ENCODE results near the gene BID.

The BID gene

GRCh38 chr22:17803609-17804270 is 29.5 kb upstream of the BID start:
- no peak for DNase-seq (ENCODE audit: low read depth)

- no peak for DNase-seq (ENCODE audit: low read depth)
These were observed 28.6 kb upstream of the BID start for GRCh38 chr22:17802822-17803221.

- no peak for DNase-seq (ENCODE audit: low read depth)
These were observed 28.1 kb upstream of the BID start for GRCh38 chr22:17802411-17802810.

- DNase-seq (ENCODE audit: low read depth): no peak
These were observed 23.7 kb upstream of the BID start for GRCh38 chr22:17797721-17798559.

- DNase-seq (ENCODE audit: low read depth): no peak
These were observed 22.4 kb upstream of the BID start for GRCh38 chr22:17796695-17797094.

GRCh38 chr22:17795661-17796548 is 21.6 kb upstream of the BID start:
- DNase-seq (ENCODE audit: low read depth): no peak

GRCh38 chr22:17794726-17795542 is 20.7 kb upstream of the BID start:
- no peak for DNase-seq (ENCODE audit: low read depth)

GRCh38 chr22:17792854-17793434 is 18.7 kb upstream of the BID start:
- DNase-seq (ENCODE audit: low read depth): no peak

GRCh38 chr22:17792299-17792698 is 18.0 kb upstream of the BID start:
- DNase-seq (ENCODE audit: low read depth): no peak

- no peak for DNase-seq (ENCODE audit: low read depth)
These were observed 16.9 kb upstream of the BID start for GRCh38 chr22:17791196-17791595.

GRCh38 chr22:17789379-17790200 is 15.3 kb upstream of the BID start:
- DNase-seq (ENCODE audit: low read depth): no peak

GRCh38 chr22:17788528-17789378 is 14.5 kb upstream of the BID start:
- DNase-seq (ENCODE audit: low read depth): no peak

- no peak for DNase-seq (ENCODE audit: low read depth)
These were observed 13.6 kb upstream of the BID start for GRCh38 chr22:17787716-17788330.

GRCh38 chr22:17787241-17787640 is 13.0 kb upstream of the BID start:
- DNase-seq (ENCODE audit: low read depth): no peak

- DNase-seq (ENCODE audit: low read depth): no peak
These were observed 12.3 kb upstream of the BID start for GRCh38 chr22:17786435-17787161.

- DNase-seq (ENCODE audit: low read depth): no peak
These were observed 11.2 kb upstream of the BID start for GRCh38 chr22:17785185-17786184.

- no peak for DNase-seq (ENCODE audit: low read depth)
These were observed 10.5 kb upstream of the BID start for GRCh38 chr22:17784776-17785175.
